ENCODE results near the gene DEFB129.

DNA sequence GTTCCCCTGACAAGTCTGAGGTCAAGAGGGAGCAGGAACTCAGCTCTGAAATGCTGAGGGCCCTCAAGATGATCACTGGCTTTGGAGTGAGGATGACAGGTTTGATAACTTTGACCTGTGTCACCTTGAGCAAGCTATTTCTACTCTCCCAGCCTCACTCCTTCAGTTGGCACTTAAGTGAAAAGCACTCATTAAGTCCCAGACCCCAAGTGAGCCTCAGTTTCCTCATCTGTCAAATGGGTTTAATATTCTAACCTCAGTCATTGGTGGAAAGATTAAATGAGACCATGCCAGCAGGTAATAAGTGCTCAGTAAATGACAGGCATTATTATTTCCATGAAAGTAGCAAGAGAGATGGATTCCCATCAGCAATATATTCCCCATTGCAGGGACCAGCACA, 44.5 kb downstream of the DEFB129 start:
- no peak for TF ChIP-seq EZH2 (IDR thresholded peaks at IDR 0.05)
- TF ChIP-seq POLR2AphosphoS5 (IDR thresholded peaks at IDR 0.05; ENCODE audit: borderline replicate concordance, low read depth, low read length) = no peak
- TF ChIP-seq FOXP2 (optimal IDR thresholded peaks at IDR 0.05; ENCODE audit: control extremely low read depth, extremely low read length, insufficient read depth) = no peak
